Activated naive CD8-positive, alpha-beta T cell treated with anti-CD3 and anti-CD28 coated beads, Interleukin-2, amount 10 ng/mL, durations not matched to agents 7 days and 5 days (primary cell): ENCODE results near the gene LAMA2. TPM values are rescaled to one million over a fixed set of nuclear protein-coding genes. Genes with fewer than 3 reads are reported as not detected.

ENCODE experiments used
- ATAC-seq: fragments of 150-1000 bp; cut with Tn5 transposase; one replicate; pipeline ENCODE4 v1.10.0; 2021; ENCODE audit warnings: low read depth, moderate library complexity
- POLR2A ChIA-PET: fragments of 350-600 bp; sonication (Branson Sonifier 250); formaldehyde crosslinking; loops from one replicate; lab custom pipeline; 2021; ENCODE audit warnings: antibody characterized with exemption; lab: Charles Lee
- DNase-seq: peaks from one replicate; pipeline ENCODE4 v3.0.0; 2021
- H3K27ac Mint-ChIP-seq: one replicate; pipeline ENCODE4 v1.8.0; 2022; ENCODE audit warnings: mild to moderate bottlenecking, mixed read lengths
- H3K27me3 Mint-ChIP-seq: one replicate; pipeline ENCODE4 v1.8.0; 2022; ENCODE audit warnings: mild to moderate bottlenecking, moderate library complexity, mixed read lengths
- H3K36me3 Mint-ChIP-seq: one replicate; pipeline ENCODE4 v1.8.0; 2021; ENCODE audit warnings: mild to moderate bottlenecking, mixed read lengths
- H3K4me1 Mint-ChIP-seq: one replicate; pipeline ENCODE4 v1.8.0; 2021; ENCODE audit warnings: mixed read lengths
- H3K4me3 Mint-ChIP-seq: one replicate; pipeline ENCODE4 v1.8.0; 2022; ENCODE audit warnings: mild to moderate bottlenecking, moderate library complexity, mixed read lengths
- H3K9me3 Mint-ChIP-seq: one replicate; pipeline ENCODE4 v1.8.0; 2021; ENCODE audit warnings: mixed read lengths
- total RNA-seq, 2 experiments: library from RNA; stranded (reverse); gene quantifications; one replicate each; pipeline ENCODE4 v1.2.3, GENCODE V29; 2021

Gene LAMA2
- total RNA-seq, 2 experiments from 2014 or later: not detected

GRCh38 chr6:129320892-129321291, 438.0 kb downstream of the LAMA2 start:
- Mint-ChIP-seq H3K27ac (no peak overlapping the region), H3K9me3 (no peaks in the 10 kb centered on the region), H3K36me3 (no peaks in the 10 kb centered on the region), H3K27me3 (peaks cover 22% of the 10 kb centered on the region), H3K4me3 (no peak overlapping the region), H3K4me1 (no peaks in the 10 kb centered on the region)
- POLR2A ChIA-PET: no interaction called here
- DNase-seq: no peak
- no peak for ATAC-seq

- Mint-ChIP-seq H3K36me3 (no peaks in the 10 kb centered on the region), H3K27ac (no peak overlapping the region), H3K9me3 (no peaks in the 10 kb centered on the region), H3K4me1 (no peaks in the 10 kb centered on the region), H3K4me3 (no peak overlapping the region), H3K27me3 (peaks cover 18% of the 10 kb centered on the region)
- ATAC-seq: no peak
- POLR2A ChIA-PET: no interaction called here
- no peak for DNase-seq
These were observed 438.4 kb downstream of the LAMA2 start for GRCh38 chr6:129321303-129321702.

GRCh38 chr6:129324345-129324744, 441.4 kb downstream of the LAMA2 start:
- no peak for DNase-seq
- H3K36me3 Mint-ChIP-seq: no peaks in the 10 kb centered on the region
- ATAC-seq: no peak
- H3K27ac Mint-ChIP-seq: no peak overlapping the region
- POLR2A ChIA-PET: no interaction called here
- peaks cover 9% of the 10 kb centered on the region for H3K27me3 Mint-ChIP-seq
- no peaks in the 10 kb centered on the region for H3K4me1 Mint-ChIP-seq
- H3K4me3 Mint-ChIP-seq: no peak overlapping the region
- no peaks in the 10 kb centered on the region for H3K9me3 Mint-ChIP-seq

- POLR2A ChIA-PET: no interaction called here
- H3K4me1 Mint-ChIP-seq: no peaks in the 10 kb centered on the region
- peaks cover 5% of the 10 kb centered on the region for H3K27me3 Mint-ChIP-seq
These were observed 446.7 kb downstream of the LAMA2 start for GRCh38 chr6:129329678-129330077.

GRCh38 chr6:129331450-129332138, 448.7 kb downstream of the LAMA2 start:
- no peaks in the 10 kb centered on the region for H3K9me3 Mint-ChIP-seq
- ATAC-seq (no peak), DNase-seq (no peak)
- no peaks in the 10 kb centered on the region for H3K4me1 Mint-ChIP-seq
- no peaks in the 10 kb centered on the region for H3K36me3 Mint-ChIP-seq
- H3K27me3 Mint-ChIP-seq: peaks cover 9% of the 10 kb centered on the region
- POLR2A ChIA-PET: no interaction called here
- H3K27ac Mint-ChIP-seq: no peak overlapping the region
- H3K4me3 Mint-ChIP-seq: no peak overlapping the region

More at GRCh38 chr6:129329678-129330077, 446.7 kb downstream of the LAMA2 start:
- Mint-ChIP-seq H3K9me3 (no peaks in the 10 kb centered on the region), H3K36me3 (no peaks in the 10 kb centered on the region), H3K27ac (no peak overlapping the region), H3K4me3 (no peak overlapping the region)
- ATAC-seq: no peak
- DNase-seq: no peak

- ATAC-seq: no peak
- Mint-ChIP-seq H3K4me3 (no peak overlapping the region), H3K27ac (no peak overlapping the region), H3K27me3 (peaks cover 19% of the 10 kb centered on the region), H3K4me1 (no peaks in the 10 kb centered on the region), H3K9me3 (no peaks in the 10 kb centered on the region), H3K36me3 (no peaks in the 10 kb centered on the region)
- POLR2A ChIA-PET: no interaction called here
- no peak for DNase-seq
These were observed 452.9 kb downstream of the LAMA2 start for GRCh38 chr6:129335792-129336191.

- H3K36me3 Mint-ChIP-seq: no peaks in the 10 kb centered on the region
- POLR2A ChIA-PET: no interaction called here
- no peaks in the 10 kb centered on the region for H3K9me3 Mint-ChIP-seq
- no peaks in the 10 kb centered on the region for H3K4me1 Mint-ChIP-seq
- DNase-seq (no peak), ATAC-seq (no peak)
- H3K27me3 Mint-ChIP-seq: peaks cover 26% of the 10 kb centered on the region
- H3K27ac Mint-ChIP-seq: no peak overlapping the region
- H3K4me3 Mint-ChIP-seq: no peak overlapping the region
These were observed 455.7 kb downstream of the LAMA2 start for GRCh38 chr6:129338683-129339082.

DNA sequence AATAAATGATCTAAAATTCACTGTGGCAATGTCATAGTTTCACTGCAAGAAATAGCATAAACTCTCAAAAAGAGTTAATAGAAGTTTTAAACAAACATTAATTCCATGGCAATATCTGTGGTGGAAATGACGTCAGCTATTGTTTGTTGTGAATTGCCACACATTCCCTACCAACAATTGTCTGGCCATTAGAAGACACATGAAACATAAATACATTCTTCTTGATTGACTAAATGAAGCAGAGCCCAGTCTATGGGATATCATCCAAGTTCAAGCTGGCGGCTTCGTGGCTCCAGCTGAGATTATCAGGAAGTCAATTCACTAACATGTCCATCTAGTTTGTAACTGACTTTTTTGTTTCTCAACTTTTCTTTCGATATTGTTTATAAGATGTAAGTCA, 458.0 kb downstream of the LAMA2 start:
- DNase-seq (no peak), ATAC-seq (no peak)
- POLR2A ChIA-PET: no interaction called here
- Mint-ChIP-seq H3K36me3 (no peaks in the 10 kb centered on the region), H3K27me3 (peaks cover 22% of the 10 kb centered on the region), H3K27ac (no peak overlapping the region), H3K9me3 (no peaks in the 10 kb centered on the region), H3K4me3 (no peak overlapping the region), H3K4me1 (no peaks in the 10 kb centered on the region)

DNA sequence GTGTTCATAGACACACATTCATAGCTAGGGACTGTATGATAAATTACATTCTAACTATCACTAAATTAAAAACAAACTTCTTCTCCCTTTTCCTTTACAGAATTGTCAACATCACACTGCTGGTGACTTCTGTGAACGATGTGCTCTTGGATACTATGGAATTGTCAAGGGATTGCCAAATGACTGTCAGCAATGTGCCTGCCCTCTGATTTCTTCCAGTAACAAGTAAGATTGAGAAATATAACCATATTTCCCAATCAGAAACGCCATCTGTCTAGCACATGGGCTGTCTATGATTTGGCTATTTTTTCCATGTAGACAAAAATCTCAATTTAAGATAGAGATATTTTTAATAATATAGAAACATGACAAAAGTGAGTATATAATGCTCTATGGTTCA, 459.3 kb downstream of the LAMA2 start:
- Mint-ChIP-seq H3K9me3 (no peaks in the 10 kb centered on the region), H3K4me1 (no peaks in the 10 kb centered on the region), H3K27me3 (peaks cover 27% of the 10 kb centered on the region), H3K4me3 (no peak overlapping the region), H3K27ac (no peak overlapping the region), H3K36me3 (no peaks in the 10 kb centered on the region)
- ATAC-seq (no peak), DNase-seq (no peak)
- POLR2A ChIA-PET: no interaction called here

DNA sequence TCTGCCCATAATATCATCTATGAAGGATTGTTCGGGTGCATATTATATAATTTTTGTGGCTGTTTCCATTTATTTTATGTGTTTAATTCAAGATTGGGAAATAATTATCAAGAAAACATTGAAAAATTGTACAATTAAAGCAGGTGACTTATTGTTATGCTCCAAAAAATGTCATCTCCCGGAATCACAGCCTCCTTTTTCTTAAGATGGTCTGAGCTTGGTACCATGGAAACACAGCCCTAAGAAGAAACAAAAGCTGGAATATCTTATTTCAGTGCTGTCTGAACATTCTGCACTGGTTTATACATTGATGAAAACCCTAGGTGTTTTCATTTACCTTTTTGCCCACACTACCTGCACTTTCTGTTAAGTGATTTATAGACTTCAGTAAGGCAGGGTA, 459.9 kb downstream of the LAMA2 start:
- Mint-ChIP-seq H3K4me3 (no peak overlapping the region), H3K27ac (no peak overlapping the region), H3K4me1 (no peaks in the 10 kb centered on the region), H3K9me3 (no peaks in the 10 kb centered on the region), H3K36me3 (no peaks in the 10 kb centered on the region), H3K27me3 (peaks cover 28% of the 10 kb centered on the region)
- no peak for ATAC-seq
- POLR2A ChIA-PET: no interaction called here
- DNase-seq: no peak

- Mint-ChIP-seq H3K4me3 (no peak overlapping the region), H3K27me3 (peaks cover 22% of the 10 kb centered on the region), H3K9me3 (no peaks in the 10 kb centered on the region), H3K27ac (no peak overlapping the region), H3K4me1 (no peaks in the 10 kb centered on the region), H3K36me3 (no peaks in the 10 kb centered on the region)
- DNase-seq (no peak), ATAC-seq (no peak)
- POLR2A ChIA-PET: no interaction called here
These were observed 461.4 kb downstream of the LAMA2 start for GRCh38 chr6:129344379-129344778.

DNA sequence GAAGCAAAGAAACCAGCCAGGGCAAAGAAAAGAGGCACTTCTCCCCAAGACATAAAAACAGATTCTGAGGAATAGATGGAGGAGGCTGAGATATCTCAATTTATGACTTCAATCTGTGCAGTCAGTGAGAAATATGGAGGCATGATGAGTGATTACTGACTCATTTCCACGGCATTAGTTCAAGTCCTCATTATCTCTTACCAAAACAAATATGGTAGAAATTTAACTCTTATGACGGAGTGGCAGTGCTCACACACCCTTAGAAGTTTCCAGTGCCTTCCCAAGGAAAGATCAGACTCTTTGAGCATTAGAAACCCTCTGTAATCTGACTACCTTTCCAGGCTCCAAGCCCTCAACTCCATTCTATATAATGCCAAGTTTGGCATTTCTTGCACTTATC, 463.0 kb downstream of the LAMA2 start:
- H3K27ac Mint-ChIP-seq: no peak overlapping the region
- no peaks in the 10 kb centered on the region for H3K9me3 Mint-ChIP-seq
- DNase-seq (no peak), ATAC-seq (no peak)
- H3K4me3 Mint-ChIP-seq: no peak overlapping the region
- H3K36me3 Mint-ChIP-seq: no peaks in the 10 kb centered on the region
- POLR2A ChIA-PET: no interaction called here
- H3K27me3 Mint-ChIP-seq: peaks cover 14% of the 10 kb centered on the region
- no peaks in the 10 kb centered on the region for H3K4me1 Mint-ChIP-seq

DNA sequence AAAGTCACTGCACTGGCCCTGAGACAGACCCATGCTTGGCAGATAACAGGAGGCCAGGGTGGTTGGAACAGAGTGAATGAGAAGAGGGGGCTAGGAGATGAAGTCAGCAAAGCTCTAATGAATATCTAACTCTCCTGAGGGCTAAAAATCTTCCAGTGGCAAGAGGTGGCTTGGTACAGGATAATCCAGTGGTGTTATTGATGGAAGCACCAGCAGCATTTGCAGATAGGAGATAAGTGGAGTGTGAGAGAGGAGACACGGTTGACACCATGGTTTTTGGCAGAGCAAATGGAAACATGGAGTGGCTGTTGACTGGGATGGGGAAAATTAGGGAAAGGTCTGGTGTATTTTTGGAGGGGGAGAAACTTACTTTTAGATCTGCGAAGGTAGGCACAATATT, 464.0 kb downstream of the LAMA2 start:
- H3K36me3 Mint-ChIP-seq: no peaks in the 10 kb centered on the region
- no peak for DNase-seq
- no peak for ATAC-seq
- no peaks in the 10 kb centered on the region for H3K4me1 Mint-ChIP-seq
- no peaks in the 10 kb centered on the region for H3K9me3 Mint-ChIP-seq
- H3K27ac Mint-ChIP-seq: no peak overlapping the region
- POLR2A ChIA-PET: no interaction called here
- H3K4me3 Mint-ChIP-seq: no peak overlapping the region
- H3K27me3 Mint-ChIP-seq: peaks cover 9% of the 10 kb centered on the region

- ATAC-seq (no peak), DNase-seq (no peak)
- Mint-ChIP-seq H3K27ac (no peak overlapping the region), H3K9me3 (no peaks in the 10 kb centered on the region), H3K4me3 (no peak overlapping the region), H3K4me1 (no peaks in the 10 kb centered on the region), H3K36me3 (no peaks in the 10 kb centered on the region), H3K27me3 (peaks cover 16% of the 10 kb centered on the region)
- POLR2A ChIA-PET: no interaction called here
These were observed 467.3 kb downstream of the LAMA2 start for GRCh38 chr6:129350278-129350677.
